Activated CD8-positive, alpha-beta memory T cell treated with anti-CD3 and anti-CD28 coated beads, Interleukin-2, amount 50 U/mL, for 24 hours (primary cell): Measurements from ENCODE around the gene PLPP3.

Source experiments
- DNase-seq: peaks from one replicate; pipeline ENCODE4 v3.0.0-alpha.2; 2020; ENCODE audit errors: extremely low read depth

PLPP3 gene

GRCh38 chr1:56547977-56548376 is 31.4 kb downstream of the PLPP3 start:
- no peak for DNase-seq

GRCh38 chr1:56547473-56547872 is 31.9 kb downstream of the PLPP3 start:
- no peak for DNase-seq

- no peak for DNase-seq
These were observed 33.7 kb downstream of the PLPP3 start for GRCh38 chr1:56545711-56546110.

GRCh38 chr1:56543783-56544612 is 35.4 kb downstream of the PLPP3 start:
- no peak for DNase-seq

- DNase-seq = no peak
These were observed 36.7 kb downstream of the PLPP3 start for GRCh38 chr1:56542651-56543050.

- DNase-seq = no peak
These were observed 38.0 kb downstream of the PLPP3 start for GRCh38 chr1:56541408-56541807.

GRCh38 chr1:56540467-56540866 is 38.9 kb downstream of the PLPP3 start:
- no peak for DNase-seq

GRCh38 chr1:56539520-56539931 is 39.8 kb downstream of the PLPP3 start:
- no peak for DNase-seq

- no peak for DNase-seq
These were observed 40.8 kb downstream of the PLPP3 start for GRCh38 chr1:56538532-56538931.

- DNase-seq = no peak
These were observed 41.7 kb downstream of the PLPP3 start for GRCh38 chr1:56537660-56538059.

GRCh38 chr1:56535939-56536338 is 43.4 kb downstream of the PLPP3 start:
- DNase-seq = no peak

GRCh38 chr1:56535362-56535761 is 44.0 kb downstream of the PLPP3 start:
- no peak for DNase-seq

GRCh38 chr1:56534130-56534651 is 45.2 kb downstream of the PLPP3 start:
- DNase-seq = no peak

GRCh38 chr1:56533621-56534020 is 45.7 kb downstream of the PLPP3 start:
- no peak for DNase-seq

GRCh38 chr1:56533197-56533596 is 46.2 kb downstream of the PLPP3 start:
- no peak for DNase-seq

GRCh38 chr1:56532350-56532683 is 47.0 kb downstream of the PLPP3 start:
- no peak for DNase-seq

GRCh38 chr1:56531624-56532349 is 47.6 kb downstream of the PLPP3 start:
- DNase-seq = no peak

- no peak for DNase-seq
These were observed 49.6 kb downstream of the PLPP3 start for GRCh38 chr1:56529801-56530200.

- no peak for DNase-seq
These were observed 51.6 kb downstream of the PLPP3 start for GRCh38 chr1:56527548-56528302.

GRCh38 chr1:56526571-56527174 is 52.7 kb downstream of the PLPP3 start:
- DNase-seq = no peak

- DNase-seq = no peak
These were observed 53.8 kb downstream of the PLPP3 start for GRCh38 chr1:56525489-56526041.

GRCh38 chr1:56524263-56524662 is 55.1 kb downstream of the PLPP3 start:
- DNase-seq = no peak
